Astrocyte (in vitro differentiated cells and primary cell): ENCODE data around the gene NRARP. TPM values are rescaled to one million over a fixed set of nuclear protein-coding genes. Genes with fewer than 3 reads are reported as not detected.

Experiments
- DNase-seq: peaks from one replicate; pipeline ENCODE4 v3.0.0-alpha.2; 2010; ENCODE audit warnings: low read depth
- FAIRE-seq: peaks from 2 replicates; lab custom pipeline; 2011; peaks lifted over from hg19 to GRCh38; lab: Jason Lieb, UNC
- H2AFZ ChIP-seq: 2 replicates; pipeline ENCODE4 v1.6.0; 2012; ENCODE audit warnings: low read depth, low read length, inconsistent platforms
- H3K27ac ChIP-seq: 2 replicates; pipeline ENCODE4 v1.5.1; 2011; ENCODE audit warnings: low read depth, low read length, inconsistent platforms
- H3K27me3 ChIP-seq: 2 replicates; pipeline ENCODE4 v1.6.0; 2011; ENCODE audit warnings: low read length, inconsistent platforms; ENCODE audit not compliant: insufficient read depth
- H3K36me3 ChIP-seq: 2 replicates; pipeline ENCODE4 v1.5.1; 2011; ENCODE audit warnings: low read length, inconsistent platforms; ENCODE audit not compliant: insufficient read depth
- H3K4me1 ChIP-seq: 2 replicates; pipeline ENCODE4 v1.5.1; 2011; ENCODE audit warnings: low read length, inconsistent platforms; ENCODE audit not compliant: insufficient read depth
- H3K4me2 ChIP-seq: 2 replicates; pipeline ENCODE4 v1.6.0; 2012; ENCODE audit warnings: low read length, inconsistent platforms
- H3K4me3 ChIP-seq: 2 replicates; pipeline ENCODE4 v1.5.1; 2011; ENCODE audit warnings: low read depth, mild to moderate bottlenecking, low read length, inconsistent platforms; ENCODE audit not compliant: insufficient read depth
- H3K79me2 ChIP-seq: 2 replicates; pipeline ENCODE4 v1.6.0; 2012; ENCODE audit warnings: mild to moderate bottlenecking, low read length, inconsistent platforms; ENCODE audit not compliant: insufficient read depth
- H3K9ac ChIP-seq: 2 replicates; pipeline ENCODE4 v1.6.0; 2012; ENCODE audit warnings: mild to moderate bottlenecking, low read length, inconsistent platforms
- H3K9me3 ChIP-seq: 2 replicates; pipeline ENCODE4 v1.5.1; 2012; ENCODE audit warnings: low read depth, mild to moderate bottlenecking, low read length, inconsistent platforms; ENCODE audit not compliant: insufficient read depth
- H4K20me1 ChIP-seq: 2 replicates; pipeline ENCODE4 v1.6.0; 2012; ENCODE audit warnings: low read length, inconsistent platforms; ENCODE audit not compliant: insufficient read depth
- H3K27ac Mint-ChIP-seq: one replicate; pipeline ENCODE4 v1.8.0; 2021; ENCODE audit warnings: mild to moderate bottlenecking, mixed read lengths; ENCODE audit not compliant: unreplicated experiment
- H3K27me3 Mint-ChIP-seq: one replicate; pipeline ENCODE4 v1.8.0; 2021; ENCODE audit warnings: low read depth, mixed read lengths; ENCODE audit not compliant: unreplicated experiment
- H3K36me3 Mint-ChIP-seq: one replicate; pipeline ENCODE4 v1.8.0; 2021; ENCODE audit warnings: low read depth, mixed read lengths; ENCODE audit not compliant: unreplicated experiment
- H3K4me1 Mint-ChIP-seq: one replicate; pipeline ENCODE4 v1.8.0; 2021; ENCODE audit warnings: low read depth, mixed read lengths; ENCODE audit not compliant: unreplicated experiment
- H3K4me3 Mint-ChIP-seq: one replicate; pipeline ENCODE4 v1.8.0; 2021; ENCODE audit warnings: mild to moderate bottlenecking, moderate library complexity, mixed read lengths; ENCODE audit not compliant: unreplicated experiment
- H3K9me3 Mint-ChIP-seq: one replicate; pipeline ENCODE4 v1.8.0; 2021; ENCODE audit warnings: mild to moderate bottlenecking, mixed read lengths; ENCODE audit not compliant: unreplicated experiment
- CTCF ChIP-seq: IDR thresholded peaks from 2 replicates; pipeline ENCODE4 v1.5.1; 2011; ENCODE audit warnings: low read depth, mild to moderate bottlenecking, inconsistent platforms, low read length, moderate library complexity; ENCODE audit not compliant: insufficient read depth
- EZH2 ChIP-seq: IDR thresholded peaks from 2 replicates; pipeline ENCODE4 v1.6.1; 2012; ENCODE audit warnings: mild to moderate bottlenecking, low read length, inconsistent platforms; ENCODE audit not compliant: insufficient read depth
- total RNA-seq: library from RNA; stranded (reverse); gene quantifications from 2 replicates; pipeline ENCODE4 v1.2.1, GENCODE V29; 2021

Gene NRARP
- total RNA-seq, 1 donor from 2014 or later = 7.3 TPM

GRCh38 chr9:137296670-137297664, 5.1 kb downstream of the NRARP start:
- H3K79me2 ChIP-seq = no peaks in the 10 kb centered on the region
- Mint-ChIP-seq H3K9me3 (no peaks in the 10 kb centered on the region), H3K27me3 (peaks cover 11% of the 10 kb centered on the region), H3K4me1 (peaks cover 8% of the 10 kb centered on the region), H3K4me3 (peak overlapping the region; percentile 84), H3K27ac (no peak overlapping the region), H3K36me3 (no peaks in the 10 kb centered on the region)
- peaks cover 4% of the 10 kb centered on the region for H3K9me3 ChIP-seq
- H3K36me3 ChIP-seq = no peaks in the 10 kb centered on the region
- H3K27ac ChIP-seq = no peak overlapping the region
- FAIRE-seq = no peak
- H3K27me3 ChIP-seq = peaks cover 14% of the 10 kb centered on the region
- H4K20me1 ChIP-seq = peaks cover 3% of the 10 kb centered on the region
- peaks cover 38% of the 10 kb centered on the region for H3K4me1 ChIP-seq
- peak overlapping the region; percentile 52 for H3K9ac ChIP-seq
- DNase-seq = peak; percentile 33
- peak overlapping the region; percentile 57 for H2AFZ ChIP-seq
- TF ChIP-seq CTCF = no peak
- TF ChIP-seq EZH2 = no peak
- peak overlapping the region; percentile 25 for H3K4me3 ChIP-seq
- H3K4me2 ChIP-seq = peak overlapping the region; percentile 62

DNA sequence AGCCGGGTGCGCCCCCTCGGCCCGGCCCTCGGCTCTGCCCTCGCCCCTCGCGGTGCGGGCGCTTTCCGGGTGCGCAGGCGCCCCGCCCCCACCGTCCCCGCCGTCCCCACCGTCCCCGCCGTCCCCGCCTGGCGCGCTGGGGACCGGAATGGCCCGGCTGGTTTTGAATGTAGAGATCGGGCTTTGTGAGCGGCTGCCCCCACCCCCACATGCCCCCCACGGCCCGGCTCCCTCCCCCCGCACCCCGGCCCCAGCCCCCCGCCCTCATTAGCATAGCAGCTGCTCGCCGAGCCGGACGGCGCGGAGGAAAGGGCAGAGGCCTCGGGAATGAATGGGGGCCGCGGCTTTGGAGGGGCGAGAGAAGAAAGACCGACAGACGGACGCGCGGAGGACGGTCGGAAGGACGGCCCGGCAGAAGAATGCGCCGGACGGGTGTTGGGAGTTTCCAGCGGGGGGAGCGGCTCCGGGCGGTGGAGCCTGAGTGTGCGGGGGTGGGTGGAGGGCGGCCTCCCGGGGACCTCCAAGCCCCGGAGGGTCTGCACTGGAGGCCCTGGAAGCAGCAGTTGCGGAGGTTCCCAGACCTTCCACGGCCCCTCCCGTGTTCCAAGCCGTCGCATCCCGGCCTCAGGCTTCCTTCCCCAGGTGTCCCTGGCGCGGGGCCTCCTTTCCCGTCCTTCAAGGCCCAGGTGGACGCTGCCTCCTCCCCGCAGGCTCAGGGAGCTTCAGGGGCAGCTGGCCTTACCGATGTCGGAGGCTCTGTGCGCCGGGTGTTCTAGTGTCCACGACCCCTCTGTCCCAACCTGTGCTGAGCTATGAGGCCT, 6.0 kb downstream of the NRARP start:
- Mint-ChIP-seq H3K4me1 (peaks cover 8% of the 10 kb centered on the region), H3K9me3 (no peaks in the 10 kb centered on the region), H3K36me3 (no peaks in the 10 kb centered on the region), H3K27ac (no peak overlapping the region), H3K4me3 (peak overlapping the region; percentile 84), H3K27me3 (peaks cover 11% of the 10 kb centered on the region)
- DNase-seq = no peak
- H4K20me1 ChIP-seq = peaks cover 3% of the 10 kb centered on the region
- FAIRE-seq = no peak
- H3K9ac ChIP-seq = peak overlapping the region; percentile 52
- TF ChIP-seq EZH2 (peak; percentile 58), CTCF (no peak)
- peaks cover 4% of the 10 kb centered on the region for H3K9me3 ChIP-seq
- peak overlapping the region; percentile 70 for H3K4me2 ChIP-seq
- H2AFZ ChIP-seq = peak overlapping the region; percentile 57
- H3K27me3 ChIP-seq = peaks cover 14% of the 10 kb centered on the region
- H3K36me3 ChIP-seq = no peaks in the 10 kb centered on the region
- peaks cover 35% of the 10 kb centered on the region for H3K4me1 ChIP-seq
- H3K79me2 ChIP-seq = no peaks in the 10 kb centered on the region
- H3K4me3 ChIP-seq = peak overlapping the region; percentile 25
- H3K27ac ChIP-seq = no peak overlapping the region
